Keratinocyte (primary cell): ENCODE data around the gene TRAF5.
"Not testable (repeated sequence)": the region's sequence is repeated elsewhere in the genome, so short reads cannot be mapped to it uniquely, and the experiment has no call there.

Experiments
- CTCF ChIP-seq, 3 experiments: IDR thresholded peaks in 1 of 3; conservative IDR thresholded peaks in 1 of 3; optimal IDR thresholded peaks in 1 of 3; 2 replicates in 2 of 3; 3 replicates in 1 of 3; pipeline versions ENCODE3 to v1.5.1; 2011; ENCODE audit warnings: low read length in 3 of 3, mild to moderate bottlenecking in 3 of 3, moderate library complexity in 2 of 3, control low read depth in 1 of 3, inconsistent platforms in 1 of 3; ENCODE audit not compliant: insufficient read depth in 2 of 3; ENCODE audit errors: extremely low read depth in 1 of 3
- EZH2 ChIP-seq: IDR thresholded peaks from one replicate; pipeline ENCODE4 v1.6.1; 2012; ENCODE audit warnings: inconsistent platforms, mild to moderate bottlenecking, low read length, moderate library complexity

GRCh38 chr1:211398266-211398930, 71.8 kb downstream of the TRAF5 start:
- TF ChIP-seq CTCF (optimal IDR thresholded peaks at IDR 0.05 in 1 of 3, IDR thresholded peaks at IDR 0.05 in 1 of 3, conservative IDR thresholded peaks at IDR 0.05 in 1 of 3; ENCODE audit: extremely low read depth in 1 of 3, insufficient read depth in 2 of 3, low read length in 3 of 3); EZH2: not testable (repeated sequence)
